ENCODE measurements around the gene OSBPL6. TPM values are rescaled to one million over a fixed set of nuclear protein-coding genes. Genes with fewer than 3 reads are reported as not detected.

OSBPL6 gene
- polyA plus RNA-seq, 1 donor from 2014 or later, result 12.8 TPM

DNA sequence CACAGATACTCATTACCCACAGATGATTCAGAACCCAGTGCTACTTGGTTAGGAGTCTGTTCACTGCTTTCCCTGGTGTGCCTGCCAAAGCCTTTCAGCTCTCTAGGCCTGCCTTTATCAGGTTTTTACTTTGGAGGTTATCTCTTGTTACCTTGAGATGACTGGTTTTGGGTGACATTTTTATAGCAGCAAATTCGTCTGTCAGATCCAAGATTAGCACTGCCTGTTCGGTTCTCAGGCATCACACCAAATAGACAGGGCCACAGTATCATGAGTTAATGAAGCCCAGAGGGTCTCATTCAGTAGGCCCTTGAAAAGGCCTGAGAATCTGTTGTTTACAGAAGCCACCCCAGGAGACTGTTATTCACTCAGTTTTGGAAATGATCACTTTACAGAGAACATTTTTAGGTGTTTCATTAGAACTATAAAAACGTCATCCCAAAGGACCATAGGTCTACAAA is 121.2 kb downstream of the OSBPL6 start:
- Histone ChIP-seq H2AFZ (ENCODE audit: low read depth, low read length) (no peak overlapping the region), H3K4me2 (ENCODE audit: low read length) (no peak overlapping the region), H3K27ac (ENCODE audit: low read length) (no peak overlapping the region)

GRCh38 chr2:178317811-178318210 is 123.5 kb downstream of the OSBPL6 start:
- Histone ChIP-seq H3K4me2 (ENCODE audit: low read length) (no peak overlapping the region), H3K36me3 (ENCODE audit: insufficient read depth, low read length) (no peaks in the 10 kb centered on the region)

More for the DNA sequence above, 121.2 kb downstream of the OSBPL6 start:
- no peak for TF ChIP-seq EP300 (conservative IDR thresholded peaks at IDR 0.05; ENCODE audit: poor library complexity, severe bottlenecking)
- no peak for TF ChIP-seq POLR2AphosphoS5 (IDR thresholded peaks at IDR 0.05)
- TF ChIP-seq SMC3 (conservative IDR thresholded peaks at IDR 0.05; ENCODE audit: poor library complexity), result no peak
- TF ChIP-seq, protein P1, sequence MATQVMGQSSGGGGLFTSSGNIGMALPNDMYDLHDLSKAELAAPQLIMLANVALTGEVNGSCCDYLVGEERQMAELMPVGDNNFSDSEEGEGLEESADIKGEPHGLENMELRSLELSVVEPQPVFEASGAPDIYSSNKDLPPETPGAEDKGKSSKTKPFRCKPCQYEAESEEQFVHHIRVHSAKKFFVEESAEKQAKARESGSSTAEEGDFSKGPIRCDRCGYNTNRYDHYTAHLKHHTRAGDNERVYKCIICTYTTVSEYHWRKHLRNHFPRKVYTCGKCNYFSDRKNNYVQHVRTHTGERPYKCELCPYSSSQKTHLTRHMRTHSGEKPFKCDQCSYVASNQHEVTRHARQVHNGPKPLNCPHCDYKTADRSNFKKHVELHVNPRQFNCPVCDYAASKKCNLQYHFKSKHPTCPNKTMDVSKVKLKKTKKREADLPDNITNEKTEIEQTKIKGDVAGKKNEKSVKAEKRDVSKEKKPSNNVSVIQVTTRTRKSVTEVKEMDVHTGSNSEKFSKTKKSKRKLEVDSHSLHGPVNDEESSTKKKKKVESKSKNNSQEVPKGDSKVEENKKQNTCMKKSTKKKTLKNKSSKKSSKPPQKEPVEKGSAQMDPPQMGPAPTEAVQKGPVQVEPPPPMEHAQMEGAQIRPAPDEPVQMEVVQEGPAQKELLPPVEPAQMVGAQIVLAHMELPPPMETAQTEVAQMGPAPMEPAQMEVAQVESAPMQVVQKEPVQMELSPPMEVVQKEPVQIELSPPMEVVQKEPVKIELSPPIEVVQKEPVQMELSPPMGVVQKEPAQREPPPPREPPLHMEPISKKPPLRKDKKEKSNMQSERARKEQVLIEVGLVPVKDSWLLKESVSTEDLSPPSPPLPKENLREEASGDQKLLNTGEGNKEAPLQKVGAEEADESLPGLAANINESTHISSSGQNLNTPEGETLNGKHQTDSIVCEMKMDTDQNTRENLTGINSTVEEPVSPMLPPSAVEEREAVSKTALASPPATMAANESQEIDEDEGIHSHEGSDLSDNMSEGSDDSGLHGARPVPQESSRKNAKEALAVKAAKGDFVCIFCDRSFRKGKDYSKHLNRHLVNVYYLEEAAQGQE (IDR thresholded peaks at IDR 0.05; ENCODE audit: borderline replicate concordance), result no peak
- TF ChIP-seq EZH2 (IDR thresholded peaks at IDR 0.05; ENCODE audit: borderline replicate concordance, insufficient read depth, low read length, poor library complexity, severe bottlenecking), result no peak
- TF ChIP-seq CTCF (IDR thresholded peaks at IDR 0.05; ENCODE audit: poor library complexity, severe bottlenecking), result no peak
- no peaks in the 10 kb centered on the region for H3K27me3 ChIP-seq (ENCODE audit: insufficient read depth, low read depth, low read length)
- no peaks in the 10 kb centered on the region for H4K20me1 ChIP-seq (ENCODE audit: insufficient read depth)
- no peak overlapping the region for H3K4me3 ChIP-seq (ENCODE audit: low read length)
- no peaks in the 10 kb centered on the region for H3K79me2 ChIP-seq (replicated peaks; ENCODE audit: insufficient read depth, low read length)
- H3F3A ChIP-seq (ENCODE audit: insufficient read depth, low read length, poor library complexity, severe bottlenecking), result no peaks in the 10 kb centered on the region
- no peaks in the 10 kb centered on the region for H3K9me3 ChIP-seq (ENCODE audit: low read length)
- no peaks in the 10 kb centered on the region for H3K9me2 ChIP-seq (ENCODE audit: insufficient read depth, low read length)
- H3K9ac ChIP-seq (ENCODE audit: low read length), result no peak overlapping the region
- H3K36me3 ChIP-seq (ENCODE audit: insufficient read depth, low read length), result no peaks in the 10 kb centered on the region

More at GRCh38 chr2:178317811-178318210, 123.5 kb downstream of the OSBPL6 start:
- Histone ChIP-seq H3K27ac (ENCODE audit: low read length) (no peak overlapping the region), H3K9ac (ENCODE audit: low read length) (no peak overlapping the region), H3K79me2 (replicated peaks; ENCODE audit: insufficient read depth, low read length) (no peaks in the 10 kb centered on the region), H3F3A (ENCODE audit: insufficient read depth, low read length, poor library complexity, severe bottlenecking) (no peaks in the 10 kb centered on the region), H3K9me3 (ENCODE audit: low read length) (no peaks in the 10 kb centered on the region), H3K4me3 (ENCODE audit: low read length) (no peak overlapping the region), H4K20me1 (ENCODE audit: insufficient read depth) (no peaks in the 10 kb centered on the region), H3K9me2 (ENCODE audit: insufficient read depth, low read length) (no peaks in the 10 kb centered on the region), H2AFZ (ENCODE audit: low read depth, low read length) (no peak overlapping the region), H3K27me3 (ENCODE audit: insufficient read depth, low read depth, low read length) (no peaks in the 10 kb centered on the region)
- no peak for TF ChIP-seq CTCF (IDR thresholded peaks at IDR 0.05; ENCODE audit: poor library complexity, severe bottlenecking)
- TF ChIP-seq EP300 (conservative IDR thresholded peaks at IDR 0.05; ENCODE audit: poor library complexity, severe bottlenecking), result no peak
- TF ChIP-seq SMC3 (conservative IDR thresholded peaks at IDR 0.05; ENCODE audit: poor library complexity), result no peak
- TF ChIP-seq TAF1 (IDR thresholded peaks at IDR 0.05; ENCODE audit: low read depth), result no peak
- no peak for TF ChIP-seq POLR2AphosphoS5 (IDR thresholded peaks at IDR 0.05)
- TF ChIP-seq, protein P1 (IDR thresholded peaks at IDR 0.05; ENCODE audit: borderline replicate concordance), result no peak
- no peak for TF ChIP-seq EZH2 (IDR thresholded peaks at IDR 0.05; ENCODE audit: borderline replicate concordance, insufficient read depth, low read length, poor library complexity, severe bottlenecking)
- no peak for TF ChIP-seq MXI1 (conservative IDR thresholded peaks at IDR 0.05; ENCODE audit: poor library complexity, severe bottlenecking)
- TF ChIP-seq RAD21 (conservative IDR thresholded peaks at IDR 0.05), result no peak
